GM12878 (cell line): ENCODE results near the gene SLCO2B1. TPM values are rescaled to one million over a fixed set of nuclear protein-coding genes. Genes with fewer than 3 reads are reported as not detected.

Experiments
- ATAC-seq: fragments of 200-7000 bp; cut with Tn5 transposase; 3 replicates; pipeline ENCODE4 v1.9.1; 2020; ENCODE audit warnings: mild to moderate bottlenecking, moderate library complexity
- BruUV-seq: library from RNA; stranded (reverse); fragments of 400-500 nt; replicated peaks from 2 replicates; lab custom pipeline; 2021; lab: Mats Ljungman, UMichigan
- CTCF ChIA-PET: fragments of 300-600 bp; sonication (Branson Sonifier 250); formaldehyde crosslinking; extraction: SDS; loops from one replicate; lab custom pipeline; 2021; ENCODE audit warnings: inconsistent platforms; lab: Yijun Ruan, JAX
- POLR2A ChIA-PET: fragments of 350-600 bp; formaldehyde crosslinking; extraction: SDS; loops from one replicate; lab custom pipeline; 2021; ENCODE audit warnings: inconsistent platforms; lab: Charles Lee
- RAD21 ChIA-PET: fragments of 300-600 bp; sonication (Branson Sonifier 250); formaldehyde crosslinking; loops from one replicate; lab custom pipeline; 2023; ENCODE audit warnings: antibody characterized with exemption; ENCODE audit not compliant: unreplicated experiment; lab: Charles Lee
- SMC1A ChIA-PET: fragments of 300-600 bp; sonication (Branson Sonifier 250); formaldehyde crosslinking; loops from one replicate; lab custom pipeline; 2023; ENCODE audit not compliant: unreplicated experiment, uncharacterized antibody; lab: Charles Lee
- DNase-seq: peaks from one replicate; pipeline ENCODE4 v3.0.0-alpha.2; 2011; ENCODE audit warnings: low read depth, low spot score
- FAIRE-seq: peaks from 3 replicates; lab custom pipeline; 2011; peaks lifted over from hg19 to GRCh38; lab: Jason Lieb, UNC
- H2AFZ ChIP-seq: 2 replicates; pipeline ENCODE4 v1.6.0; 2011; ENCODE audit warnings: low read depth, low read length, control low read depth; ENCODE audit not compliant: control insufficient read depth
- H3K27ac ChIP-seq: 2 replicates; pipeline ENCODE4 v1.5.1; 2011; ENCODE audit warnings: control low read depth; ENCODE audit not compliant: control insufficient read depth, insufficient read depth
- H3K27me3 ChIP-seq, 2 experiments: replicated peaks in 1 of 2; 2 replicates each; pipeline versions ENCODE4 v1.6.0 to v1.6.1; 2011; ENCODE audit warnings: low read length in 1 of 2; ENCODE audit not compliant: control insufficient read depth in 2 of 2, insufficient read depth in 2 of 2
- H3K36me3 ChIP-seq, 2 experiments: 2 replicates each; pipeline ENCODE4 v1.5.1; 2011; ENCODE audit warnings: low read length in 1 of 2; ENCODE audit not compliant: control insufficient read depth in 2 of 2, insufficient read depth in 2 of 2
- H3K4me1 ChIP-seq: 2 replicates; pipeline ENCODE4 v1.6.1; 2011; ENCODE audit warnings: mild to moderate bottlenecking, low read length, moderate library complexity, mixed read lengths; ENCODE audit not compliant: control insufficient read depth, insufficient read depth
- H3K4me2 ChIP-seq: 2 replicates; pipeline ENCODE4 v1.6.0; 2011; ENCODE audit warnings: control low read depth; ENCODE audit not compliant: control insufficient read depth, insufficient read depth
- H3K4me3 ChIP-seq: fragments of 200-600 bp; sonication (generic); 2 replicates; pipeline ENCODE4 v1.5.1; 2016
- H3K79me2 ChIP-seq: 2 replicates; pipeline ENCODE4 v1.6.0; 2011; ENCODE audit warnings: low read length; ENCODE audit not compliant: control insufficient read depth, insufficient read depth
- H3K9ac ChIP-seq: 2 replicates; pipeline ENCODE4 v1.8.0; 2011; ENCODE audit warnings: low read length, control low read depth, mixed read lengths; ENCODE audit not compliant: control insufficient read depth, insufficient read depth
- H3K9me3 ChIP-seq: replicated peaks from 3 replicates; pipeline ENCODE4 v1.5.1; 2011; ENCODE audit warnings: mild to moderate bottlenecking, low read length; ENCODE audit not compliant: control insufficient read depth, insufficient read depth
- H4K20me1 ChIP-seq: 2 replicates; pipeline ENCODE4 v1.6.0; 2011; ENCODE audit not compliant: control insufficient read depth, insufficient read depth
- CEBPB ChIP-seq, 2 experiments: fragments of 150-350 bp in 1 of 2; IDR thresholded peaks; 2 replicates each; pipeline ENCODE4 v1.6.1; 2012 to 2014; ENCODE audit warnings: low read depth in 2 of 2, low read length in 2 of 2, borderline replicate concordance in 1 of 2, inconsistent platforms in 1 of 2
- KDM1A ChIP-seq: fragments of 200-600 bp; sonication (generic); IDR thresholded peaks from 2 replicates; pipeline ENCODE4 v1.6.1; 2016; ENCODE audit warnings: borderline replicate concordance
- KLF5 ChIP-seq: fragments of 450-650 bp; IDR thresholded peaks from 2 replicates; pipeline ENCODE4 v1.6.1; 2014; ENCODE audit warnings: mild to moderate bottlenecking; ENCODE audit not compliant: partially characterized antibody
- LARP7 ChIP-seq: fragments of 450-650 bp; IDR thresholded peaks from 2 replicates; pipeline ENCODE4 v1.6.1; 2017; ENCODE audit warnings: mild to moderate bottlenecking
- MTA3 ChIP-seq: IDR thresholded peaks from 2 replicates; pipeline ENCODE4 v1.6.1; 2012; ENCODE audit warnings: low read length, inconsistent platforms, borderline replicate concordance
- MYB ChIP-seq: fragments of 150-350 bp; IDR thresholded peaks from 2 replicates; pipeline ENCODE4 v1.6.1; 2014; ENCODE audit warnings: mild to moderate bottlenecking, low read depth, low read length, borderline replicate concordance
- SREBF1 ChIP-seq: IDR thresholded peaks from 2 replicates; pipeline ENCODE4 v1.6.1; 2012; ENCODE audit warnings: mild to moderate bottlenecking, low read length
- SUPT20H ChIP-seq: IDR thresholded peaks from 2 replicates; pipeline ENCODE4 v1.6.1; 2011; ENCODE audit warnings: low read depth, mild to moderate bottlenecking, low read length, moderate library complexity, borderline replicate concordance; ENCODE audit not compliant: control insufficient read depth
- USF1 ChIP-seq: IDR thresholded peaks from 2 replicates; pipeline ENCODE4 v1.6.1; 2011; ENCODE audit warnings: borderline replicate concordance, low read depth, mild to moderate bottlenecking, moderate library complexity, mixed read lengths, low read length; ENCODE audit not compliant: insufficient read depth; ENCODE audit errors: extremely low read length
- ZNF217 ChIP-seq: fragments of 450-650 bp; IDR thresholded peaks from 2 replicates; pipeline ENCODE4 v1.6.1; 2017; ENCODE audit warnings: antibody characterized with exemption, mild to moderate bottlenecking
- ZNF274 ChIP-seq: IDR thresholded peaks from one replicate; pipeline ENCODE4 v1.8.0; 2011; ENCODE audit not compliant: insufficient read length, insufficient read depth
- ZZZ3 ChIP-seq: IDR thresholded peaks from 2 replicates; pipeline ENCODE4 v1.6.1; 2011; ENCODE audit warnings: low read depth; ENCODE audit not compliant: control insufficient read depth, insufficient read length
- WGBS: methylation state at CpG from one replicate; pipeline ENCODE4 v1.1.6; 2016; ENCODE audit warnings: low lambda C conversion rate; ENCODE audit not compliant: insufficient replicate concordance, insufficient coverage; ENCODE audit errors: missing lambda C conversion rate; 5-methylcytosine and 5-hydroxymethylcytosine counted together
- in situ Hi-C: fragments of 300-500 bp; cut with MboI; formaldehyde crosslinking; loops from 9 replicates; pipeline ENCODE4 v1.14.3; 2018; ENCODE audit warnings: mixed read lengths
- intact Hi-C: fragments of 100-400 bp; cut with micrococcal nuclease; formaldehyde crosslinking; loops from one replicate; pipeline ENCODE4 v1.14.2; 2022; ENCODE audit not compliant: unreplicated experiment
- polyA plus RNA-seq, 11 experiments: library from polyadenylated mRNA; depleted of rRNA in 4 of 11; unstranded in 6 of 11; stranded (reverse) in 5 of 11; fragments of >200 nt; fragmentation: Nextera tagmentation in 4 of 11; fragmentation: Illumina TruSeq in 1 of 11; extraction: Ambion mirVana in 4 of 11; extraction: Trizol in 1 of 11; gene quantifications; 1 replicate in 1 of 11; 2 replicates in 10 of 11; pipeline versions ENCODE4 v1.2.1 to v1.2.3, GENCODE V29; 2011 to 2016; ENCODE audit warnings: inconsistent platforms in 2 of 11, missing spikeins in 2 of 11, low read depth in 1 of 11
- total RNA-seq, 4 experiments: library from RNA; depleted of rRNA in 3 of 4; stranded (reverse); fragments of >200 nt in 3 of 4; fragmentation: Illumina TruSeq in 1 of 4; extraction: Trizol in 1 of 4; gene quantifications; 2 replicates each; pipeline versions ENCODE4 v1.2.1 to v1.2.3, GENCODE V29; 2013 to 2021
- TF ChIP-seq, protein P1 (sequence below): fragments of 450-650 bp; IDR thresholded peaks from 2 replicates; pipeline ENCODE4 v1.6.1; 2017; ENCODE audit warnings: mild to moderate bottlenecking, moderate library complexity
- TF ChIP-seq, protein P2 (sequence below): fragments of 150-350 bp; IDR thresholded peaks from 2 replicates; pipeline ENCODE4 v1.6.1; 2014; ENCODE audit warnings: mild to moderate bottlenecking, low read depth, low read length
- TF ChIP-seq, protein P3 (sequence below): fragments of 450-650 bp; IDR thresholded peaks from 2 replicates; pipeline ENCODE4 v1.6.1; 2017; ENCODE audit warnings: mild to moderate bottlenecking, low read depth, inconsistent platforms; ENCODE audit not compliant: poor library complexity, severe bottlenecking

Gene SLCO2B1
- total and polyA plus RNA-seq, 10 of the 15 experiments (the other 5 are each of a cell fraction or from before 2014, with no cell fraction given), result 0.05 to 3.5 (median 0.93) TPM; not detected in 2

DNA sequence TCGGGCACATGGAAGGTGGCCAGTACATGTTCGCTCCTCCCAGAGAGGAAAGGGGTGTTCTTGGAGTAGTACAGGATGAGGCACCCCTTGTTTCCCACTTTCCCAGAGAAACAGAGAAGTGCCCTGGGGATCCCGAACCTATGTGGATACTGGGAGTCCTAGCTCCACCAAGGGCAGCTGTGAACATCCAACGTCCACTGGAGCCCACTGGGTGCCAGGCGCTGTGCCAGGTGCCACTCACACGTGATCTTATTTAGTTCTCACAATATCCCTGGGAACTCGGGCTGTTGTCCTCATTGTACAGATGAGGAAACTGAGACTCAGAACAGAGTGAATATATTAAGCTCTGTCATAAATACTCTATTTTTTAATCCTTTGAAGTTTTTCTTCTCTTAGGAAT is 12.0 kb downstream of the SLCO2B1 start:
- no peak for ATAC-seq
- no peaks in the 10 kb centered on the region for H3K4me1 ChIP-seq
- H4K20me1 ChIP-seq, result no peaks in the 10 kb centered on the region
- no peaks in the 10 kb centered on the region for H3K79me2 ChIP-seq
- WGBS, result 12% methylated on average over 7 of the region's 7 CpGs
- ChIA-PET CTCF (interaction anchor here (2.0 kb wide), 1 partner anchor 23 kb away, joined by 6 read pairs; no protein-coding TSS in a partner anchor), RAD21 (no interaction called here), POLR2A (no interaction called here), SMC1A (interaction anchor here (0.6 kb wide), 1 partner anchor 68 kb away, joined by 3 read pairs; no protein-coding TSS in a partner anchor)
- no TSS peak for BruUV-seq
- H3K4me3 ChIP-seq, result no peak overlapping the region
- TF ChIP-seq, protein P1, sequence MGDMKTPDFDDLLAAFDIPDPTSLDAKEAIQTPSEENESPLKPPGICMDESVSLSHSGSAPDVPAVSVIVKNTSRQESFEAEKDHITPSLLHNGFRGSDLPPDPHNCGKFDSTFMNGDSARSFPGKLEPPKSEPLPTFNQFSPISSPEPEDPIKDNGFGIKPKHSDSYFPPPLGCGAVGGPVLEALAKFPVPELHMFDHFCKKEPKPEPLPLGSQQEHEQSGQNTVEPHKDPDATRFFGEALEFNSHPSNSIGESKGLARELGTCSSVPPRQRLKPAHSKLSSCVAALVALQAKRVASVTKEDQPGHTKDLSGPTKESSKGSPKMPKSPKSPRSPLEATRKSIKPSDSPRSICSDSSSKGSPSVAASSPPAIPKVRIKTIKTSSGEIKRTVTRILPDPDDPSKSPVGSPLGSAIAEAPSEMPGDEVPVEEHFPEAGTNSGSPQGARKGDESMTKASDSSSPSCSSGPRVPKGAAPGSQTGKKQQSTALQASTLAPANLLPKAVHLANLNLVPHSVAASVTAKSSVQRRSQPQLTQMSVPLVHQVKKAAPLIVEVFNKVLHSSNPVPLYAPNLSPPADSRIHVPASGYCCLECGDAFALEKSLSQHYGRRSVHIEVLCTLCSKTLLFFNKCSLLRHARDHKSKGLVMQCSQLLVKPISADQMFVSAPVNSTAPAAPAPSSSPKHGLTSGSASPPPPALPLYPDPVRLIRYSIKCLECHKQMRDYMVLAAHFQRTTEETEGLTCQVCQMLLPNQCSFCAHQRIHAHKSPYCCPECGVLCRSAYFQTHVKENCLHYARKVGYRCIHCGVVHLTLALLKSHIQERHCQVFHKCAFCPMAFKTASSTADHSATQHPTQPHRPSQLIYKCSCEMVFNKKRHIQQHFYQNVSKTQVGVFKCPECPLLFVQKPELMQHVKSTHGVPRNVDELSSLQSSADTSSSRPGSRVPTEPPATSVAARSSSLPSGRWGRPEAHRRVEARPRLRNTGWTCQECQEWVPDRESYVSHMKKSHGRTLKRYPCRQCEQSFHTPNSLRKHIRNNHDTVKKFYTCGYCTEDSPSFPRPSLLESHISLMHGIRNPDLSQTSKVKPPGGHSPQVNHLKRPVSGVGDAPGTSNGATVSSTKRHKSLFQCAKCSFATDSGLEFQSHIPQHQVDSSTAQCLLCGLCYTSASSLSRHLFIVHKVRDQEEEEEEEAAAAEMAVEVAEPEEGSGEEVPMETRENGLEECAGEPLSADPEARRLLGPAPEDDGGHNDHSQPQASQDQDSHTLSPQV, result no peak
- TF ChIP-seq ZZZ3, result no peak
- no peak for TF ChIP-seq KDM1A
- no peak for TF ChIP-seq ZNF217
- TF ChIP-seq MYB, result no peak
- TF ChIP-seq SUPT20H, result no peak
- TF ChIP-seq USF1, result no peak
- TF ChIP-seq, protein P2, sequence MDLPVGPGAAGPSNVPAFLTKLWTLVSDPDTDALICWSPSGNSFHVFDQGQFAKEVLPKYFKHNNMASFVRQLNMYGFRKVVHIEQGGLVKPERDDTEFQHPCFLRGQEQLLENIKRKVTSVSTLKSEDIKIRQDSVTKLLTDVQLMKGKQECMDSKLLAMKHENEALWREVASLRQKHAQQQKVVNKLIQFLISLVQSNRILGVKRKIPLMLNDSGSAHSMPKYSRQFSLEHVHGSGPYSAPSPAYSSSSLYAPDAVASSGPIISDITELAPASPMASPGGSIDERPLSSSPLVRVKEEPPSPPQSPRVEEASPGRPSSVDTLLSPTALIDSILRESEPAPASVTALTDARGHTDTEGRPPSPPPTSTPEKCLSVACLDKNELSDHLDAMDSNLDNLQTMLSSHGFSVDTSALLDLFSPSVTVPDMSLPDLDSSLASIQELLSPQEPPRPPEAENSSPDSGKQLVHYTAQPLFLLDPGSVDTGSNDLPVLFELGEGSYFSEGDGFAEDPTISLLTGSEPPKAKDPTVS, result no peak
- no peak for TF ChIP-seq MTA3
- TF ChIP-seq ZNF274, result no peak
- TF ChIP-seq KLF5, result no peak
- no peak for TF ChIP-seq SREBF1
- TF ChIP-seq LARP7, result no peak
- TF ChIP-seq, protein P3, sequence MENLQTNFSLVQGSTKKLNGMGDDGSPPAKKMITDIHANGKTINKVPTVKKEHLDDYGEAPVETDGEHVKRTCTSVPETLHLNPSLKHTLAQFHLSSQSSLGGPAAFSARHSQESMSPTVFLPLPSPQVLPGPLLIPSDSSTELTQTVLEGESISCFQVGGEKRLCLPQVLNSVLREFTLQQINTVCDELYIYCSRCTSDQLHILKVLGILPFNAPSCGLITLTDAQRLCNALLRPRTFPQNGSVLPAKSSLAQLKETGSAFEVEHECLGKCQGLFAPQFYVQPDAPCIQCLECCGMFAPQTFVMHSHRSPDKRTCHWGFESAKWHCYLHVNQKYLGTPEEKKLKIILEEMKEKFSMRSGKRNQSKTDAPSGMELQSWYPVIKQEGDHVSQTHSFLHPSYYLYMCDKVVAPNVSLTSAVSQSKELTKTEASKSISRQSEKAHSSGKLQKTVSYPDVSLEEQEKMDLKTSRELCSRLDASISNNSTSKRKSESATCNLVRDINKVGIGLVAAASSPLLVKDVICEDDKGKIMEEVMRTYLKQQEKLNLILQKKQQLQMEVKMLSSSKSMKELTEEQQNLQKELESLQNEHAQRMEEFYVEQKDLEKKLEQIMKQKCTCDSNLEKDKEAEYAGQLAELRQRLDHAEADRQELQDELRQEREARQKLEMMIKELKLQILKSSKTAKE, result no peak
- TF ChIP-seq CEBPB (IDR thresholded peaks at IDR 0.05; ENCODE audit: borderline replicate concordance in 1 of 2, low read depth in 2 of 2, low read length in 2 of 2), result no peak
- no peak for FAIRE-seq
- H3K27ac ChIP-seq, result no peak overlapping the region
- in situ Hi-C loops (no loop called here), intact Hi-C loops (no loop called here)
- no peaks in the 10 kb centered on the region for H3K36me3 ChIP-seq
- H3K4me2 ChIP-seq, result no peak overlapping the region
- no peak overlapping the region for H2AFZ ChIP-seq
- no peaks in the 10 kb centered on the region; a peak in 1 of 4 replicates for H3K27me3 ChIP-seq
- no peak for DNase-seq
- no peaks in the 10 kb centered on the region; the same call in 2 of the 3 replicates for H3K9me3 ChIP-seq
- no peak overlapping the region for H3K9ac ChIP-seq
